ENCODE measurements around the gene KRT33B. TPM values are rescaled to one million over a fixed set of nuclear protein-coding genes. Genes with fewer than 3 reads are reported as not detected.
A peak's percentile ranks its signal among the peaks of the same experiment; 100 is the strongest.

The KRT33B gene
- total RNA-seq, 1 experiment from 2014 or later, result not detected

DNA sequence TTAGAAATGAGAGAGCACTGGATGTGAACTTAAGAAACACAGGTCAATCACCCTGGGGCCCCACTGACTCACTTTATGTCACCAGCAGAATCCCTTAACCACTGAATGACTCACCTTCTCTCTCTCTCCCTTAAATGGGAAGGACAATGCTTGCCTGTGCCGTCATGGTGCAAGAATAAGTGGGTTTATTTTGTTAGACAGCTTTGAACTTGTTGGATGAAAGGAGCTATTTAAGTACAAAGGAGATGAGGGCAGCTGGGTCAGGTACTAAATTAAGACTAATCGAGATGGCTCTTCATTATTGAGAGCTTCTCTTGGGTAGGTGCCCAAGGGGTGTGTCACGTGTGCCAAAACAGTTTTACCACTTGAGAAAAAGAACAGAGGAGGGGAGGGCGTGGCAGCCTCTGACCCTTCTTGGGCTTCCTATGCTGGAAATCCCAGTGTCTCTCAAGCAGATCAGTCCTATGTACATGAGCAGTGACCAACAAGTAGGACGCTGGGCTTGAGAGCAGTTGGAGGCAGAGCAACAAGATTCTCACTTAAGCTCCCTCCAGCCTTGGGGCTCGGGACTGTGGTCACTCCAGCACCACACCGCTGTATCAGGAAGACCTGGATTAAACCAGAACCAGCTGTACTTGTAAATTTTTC is 34.5 kb upstream of the KRT33B start:
- H3K27me3 ChIP-seq (ENCODE audit: insufficient read depth, low read length), result no peaks in the 10 kb centered on the region
- no peaks in the 10 kb centered on the region for H3K79me2 ChIP-seq (ENCODE audit: insufficient read depth, low read length)
- H3K27ac Mint-ChIP-seq, result peak overlapping the region in 1 of 3 experiments; percentile 10; a peak in 1 of 7 replicates
- H3K56ac ChIP-seq (ENCODE audit: insufficient read length, low read depth, low read length), result no peak overlapping the region
- no peak overlapping the region for H4K8ac ChIP-seq (replicated peaks; ENCODE audit: insufficient read length, low read depth, low read length)
- no peak overlapping the region for H3K4me3 Mint-ChIP-seq
- H4K20me1 ChIP-seq (ENCODE audit: control insufficient read depth, insufficient read depth, insufficient read length), result no peaks in the 10 kb centered on the region
- H3K79me1 ChIP-seq (ENCODE audit: insufficient read depth, low read depth, low read length, poor library complexity, severe bottlenecking), result no peaks in the 10 kb centered on the region
- no peak overlapping the region for H2BK120ac ChIP-seq (ENCODE audit: low read depth, low read length, poor library complexity, severe bottlenecking)
- 0 out of 2 replicates have a peak, but pooled peaks cover 2% of the 10 kb centered on the region for H3K4me1 ChIP-seq (ENCODE audit: insufficient read depth, low read length)
- H3K4ac ChIP-seq (ENCODE audit: low read depth, low read length), result no peak overlapping the region
- H2BK15ac ChIP-seq (ENCODE audit: low read depth, low read length), result no peak overlapping the region
- H3K27ac ChIP-seq (ENCODE audit: insufficient read length, low read depth, low read length), result no peak overlapping the region
- no peaks in the 10 kb centered on the region for H3K36me3 Mint-ChIP-seq (ENCODE audit: insufficient read depth in 1 of 3, low read depth in 3 of 3)
- no peak overlapping the region for H3K23ac ChIP-seq (ENCODE audit: insufficient read length, low read depth, low read length)
- H3K23me2 ChIP-seq (ENCODE audit: insufficient read length, low read depth, low read length, poor library complexity, severe bottlenecking), result no peaks in the 10 kb centered on the region
- H3K9me3 Mint-ChIP-seq, result no peaks in the 10 kb centered on the region
- no peak overlapping the region for H2BK12ac ChIP-seq (ENCODE audit: insufficient read length, low read depth, low read length)
- no peak overlapping the region for H3K14ac ChIP-seq (ENCODE audit: insufficient read depth, low read length)
- H2BK5ac ChIP-seq (ENCODE audit: insufficient read length, low read length), result no peak overlapping the region
- no peak overlapping the region for H4K91ac ChIP-seq (ENCODE audit: insufficient read length, low read depth, low read length)
- no peak overlapping the region for H3K18ac ChIP-seq (ENCODE audit: insufficient read length, low read depth, low read length)
- peaks cover 4% of the 10 kb centered on the region in 2 experiments; a peak in 3 of 4 replicates for H3K4me1 Mint-ChIP-seq
- no CpG with 5 or more reads among the region's 7 CpGs for WGBS (ENCODE audit: extremely low coverage, insufficient read length, low lambda C conversion rate)
- no peak overlapping the region for H2AK5ac ChIP-seq (ENCODE audit: insufficient read length, low read length)
- no peak overlapping the region for H3T11ph ChIP-seq (ENCODE audit: low read length)
- H3K9ac ChIP-seq (ENCODE audit: extremely low read depth, insufficient read length, low read length), result no peak overlapping the region
- H2BK20ac ChIP-seq (ENCODE audit: low read depth, low read length, poor library complexity, severe bottlenecking), result no peak overlapping the region
- H3K4me2 ChIP-seq (ENCODE audit: insufficient read depth, insufficient read length, low read length), result no peak overlapping the region
- peaks cover 7% of the 10 kb centered on the region for H3K27me3 Mint-ChIP-seq (ENCODE audit: low read depth)
- DNase-seq, result no peak
- no peak overlapping the region for H2AFZ ChIP-seq (ENCODE audit: low read length)
- TF ChIP-seq, protein P1, sequence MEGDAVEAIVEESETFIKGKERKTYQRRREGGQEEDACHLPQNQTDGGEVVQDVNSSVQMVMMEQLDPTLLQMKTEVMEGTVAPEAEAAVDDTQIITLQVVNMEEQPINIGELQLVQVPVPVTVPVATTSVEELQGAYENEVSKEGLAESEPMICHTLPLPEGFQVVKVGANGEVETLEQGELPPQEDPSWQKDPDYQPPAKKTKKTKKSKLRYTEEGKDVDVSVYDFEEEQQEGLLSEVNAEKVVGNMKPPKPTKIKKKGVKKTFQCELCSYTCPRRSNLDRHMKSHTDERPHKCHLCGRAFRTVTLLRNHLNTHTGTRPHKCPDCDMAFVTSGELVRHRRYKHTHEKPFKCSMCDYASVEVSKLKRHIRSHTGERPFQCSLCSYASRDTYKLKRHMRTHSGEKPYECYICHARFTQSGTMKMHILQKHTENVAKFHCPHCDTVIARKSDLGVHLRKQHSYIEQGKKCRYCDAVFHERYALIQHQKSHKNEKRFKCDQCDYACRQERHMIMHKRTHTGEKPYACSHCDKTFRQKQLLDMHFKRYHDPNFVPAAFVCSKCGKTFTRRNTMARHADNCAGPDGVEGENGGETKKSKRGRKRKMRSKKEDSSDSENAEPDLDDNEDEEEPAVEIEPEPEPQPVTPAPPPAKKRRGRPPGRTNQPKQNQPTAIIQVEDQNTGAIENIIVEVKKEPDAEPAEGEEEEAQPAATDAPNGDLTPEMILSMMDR (conservative IDR thresholded peaks at IDR 0.05), result no peak
- H3K9me3 ChIP-seq (ENCODE audit: control insufficient read depth, low read depth, low read length), result no peaks in the 10 kb centered on the region
- H4K5ac ChIP-seq (ENCODE audit: insufficient read length, low read depth, low read length), result no peak overlapping the region

Measured in H9 (cell line).